ENCODE data around the gene NDNF.

NDNF gene

DNA sequence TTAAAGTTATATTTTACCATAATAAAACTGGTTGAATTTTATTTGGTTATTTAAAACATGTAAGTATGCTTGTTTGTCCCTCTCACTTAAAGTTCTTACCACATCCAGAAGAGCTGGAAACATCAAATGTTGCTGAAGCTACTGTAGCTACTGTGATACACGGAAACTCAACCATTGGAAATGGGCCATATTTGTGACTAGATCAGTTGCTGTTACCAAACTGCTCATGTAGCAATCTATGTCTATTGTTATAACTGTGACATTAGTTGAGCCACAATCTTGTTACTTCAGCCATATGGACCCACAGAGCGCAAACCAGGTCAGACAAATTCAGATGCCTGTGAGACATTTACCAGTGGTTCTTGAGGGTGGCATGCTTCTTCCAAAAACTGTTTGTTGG, 41.6 kb downstream of the NDNF start:
- no peaks in the 10 kb centered on the region for H3F3A ChIP-seq (ENCODE audit: low read depth)
- H3K79me2 ChIP-seq (ENCODE audit: insufficient read depth, low read length): no peaks in the 10 kb centered on the region
- TF ChIP-seq, protein P1, sequence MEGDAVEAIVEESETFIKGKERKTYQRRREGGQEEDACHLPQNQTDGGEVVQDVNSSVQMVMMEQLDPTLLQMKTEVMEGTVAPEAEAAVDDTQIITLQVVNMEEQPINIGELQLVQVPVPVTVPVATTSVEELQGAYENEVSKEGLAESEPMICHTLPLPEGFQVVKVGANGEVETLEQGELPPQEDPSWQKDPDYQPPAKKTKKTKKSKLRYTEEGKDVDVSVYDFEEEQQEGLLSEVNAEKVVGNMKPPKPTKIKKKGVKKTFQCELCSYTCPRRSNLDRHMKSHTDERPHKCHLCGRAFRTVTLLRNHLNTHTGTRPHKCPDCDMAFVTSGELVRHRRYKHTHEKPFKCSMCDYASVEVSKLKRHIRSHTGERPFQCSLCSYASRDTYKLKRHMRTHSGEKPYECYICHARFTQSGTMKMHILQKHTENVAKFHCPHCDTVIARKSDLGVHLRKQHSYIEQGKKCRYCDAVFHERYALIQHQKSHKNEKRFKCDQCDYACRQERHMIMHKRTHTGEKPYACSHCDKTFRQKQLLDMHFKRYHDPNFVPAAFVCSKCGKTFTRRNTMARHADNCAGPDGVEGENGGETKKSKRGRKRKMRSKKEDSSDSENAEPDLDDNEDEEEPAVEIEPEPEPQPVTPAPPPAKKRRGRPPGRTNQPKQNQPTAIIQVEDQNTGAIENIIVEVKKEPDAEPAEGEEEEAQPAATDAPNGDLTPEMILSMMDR (conservative IDR thresholded peaks at IDR 0.05; ENCODE audit: low read length): no peak
- TF ChIP-seq EZH2phosphoT487 (IDR thresholded peaks at IDR 0.05; ENCODE audit: borderline replicate concordance): no peak
- no peak overlapping the region for H3K4me3 ChIP-seq (ENCODE audit: low read length, poor library complexity, severe bottlenecking)
- no peak overlapping the region for H2AFZ ChIP-seq (ENCODE audit: low read length)
- no peaks in the 10 kb centered on the region for H3K27me3 ChIP-seq (ENCODE audit: insufficient read depth, low read length, poor library complexity, severe bottlenecking)
- H3K9ac ChIP-seq (ENCODE audit: low read depth, low read length, poor library complexity, severe bottlenecking): no peak overlapping the region
- no peaks in the 10 kb centered on the region for H3K4me1 ChIP-seq (ENCODE audit: insufficient read depth, low read length, poor library complexity, severe bottlenecking)
- H3K4me2 ChIP-seq (ENCODE audit: low read depth, low read length, poor library complexity, severe bottlenecking): no peak overlapping the region
- H3K9me3 ChIP-seq (ENCODE audit: insufficient read depth, low read depth, low read length): no peaks in the 10 kb centered on the region
- H4K20me1 ChIP-seq (ENCODE audit: insufficient read depth, low read length, poor library complexity, severe bottlenecking): no peaks in the 10 kb centered on the region
- H3K9me2 ChIP-seq (replicated peaks; ENCODE audit: low read depth, low read length): no peaks in the 10 kb centered on the region; the same call in 1 of the 2 replicates
- no peaks in the 10 kb centered on the region for H3K36me3 ChIP-seq (ENCODE audit: insufficient read depth, low read length)

DNA sequence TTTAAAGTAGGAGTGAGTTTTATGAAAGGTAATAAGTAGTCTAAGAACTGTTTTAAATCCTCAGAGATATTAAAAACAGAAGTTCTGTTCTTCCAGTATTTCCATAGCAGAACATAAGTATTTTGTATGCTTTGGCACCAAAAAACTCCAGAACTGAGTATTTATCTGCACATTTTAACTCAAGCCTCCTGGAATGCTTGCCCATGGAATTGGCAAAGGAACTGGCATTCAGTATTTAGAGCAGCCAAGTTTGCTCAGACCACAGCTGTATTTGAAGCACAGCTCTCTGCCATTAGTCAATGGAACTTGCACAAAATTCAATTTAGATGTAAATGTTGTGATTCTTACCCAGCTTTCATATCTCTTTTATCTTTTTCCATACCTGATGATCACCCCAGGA, 42.2 kb downstream of the NDNF start:
- no peaks in the 10 kb centered on the region for H3K9me3 ChIP-seq (ENCODE audit: insufficient read depth, low read depth, low read length)
- no peaks in the 10 kb centered on the region; the same call in 1 of the 2 replicates for H3K9me2 ChIP-seq (replicated peaks; ENCODE audit: low read depth, low read length)
- no peak overlapping the region for H3K4me3 ChIP-seq (ENCODE audit: low read length, poor library complexity, severe bottlenecking)
- no peaks in the 10 kb centered on the region for H3K27me3 ChIP-seq (ENCODE audit: insufficient read depth, low read length, poor library complexity, severe bottlenecking)
- no peak overlapping the region for H3K9ac ChIP-seq (ENCODE audit: low read depth, low read length, poor library complexity, severe bottlenecking)
- no peaks in the 10 kb centered on the region for H3K36me3 ChIP-seq (ENCODE audit: insufficient read depth, low read length)
- no peak overlapping the region for H2AFZ ChIP-seq (ENCODE audit: low read length)
- TF ChIP-seq, protein P1 (conservative IDR thresholded peaks at IDR 0.05; ENCODE audit: low read length): no peak
- TF ChIP-seq EZH2phosphoT487 (IDR thresholded peaks at IDR 0.05; ENCODE audit: borderline replicate concordance): no peak
- no peaks in the 10 kb centered on the region for H4K20me1 ChIP-seq (ENCODE audit: insufficient read depth, low read length, poor library complexity, severe bottlenecking)
- no peaks in the 10 kb centered on the region for H3F3A ChIP-seq (ENCODE audit: low read depth)
- H3K4me2 ChIP-seq (ENCODE audit: low read depth, low read length, poor library complexity, severe bottlenecking): no peak overlapping the region
- H3K4me1 ChIP-seq (ENCODE audit: insufficient read depth, low read length, poor library complexity, severe bottlenecking): no peaks in the 10 kb centered on the region
- H3K79me2 ChIP-seq (ENCODE audit: insufficient read depth, low read length): no peaks in the 10 kb centered on the region

DNA sequence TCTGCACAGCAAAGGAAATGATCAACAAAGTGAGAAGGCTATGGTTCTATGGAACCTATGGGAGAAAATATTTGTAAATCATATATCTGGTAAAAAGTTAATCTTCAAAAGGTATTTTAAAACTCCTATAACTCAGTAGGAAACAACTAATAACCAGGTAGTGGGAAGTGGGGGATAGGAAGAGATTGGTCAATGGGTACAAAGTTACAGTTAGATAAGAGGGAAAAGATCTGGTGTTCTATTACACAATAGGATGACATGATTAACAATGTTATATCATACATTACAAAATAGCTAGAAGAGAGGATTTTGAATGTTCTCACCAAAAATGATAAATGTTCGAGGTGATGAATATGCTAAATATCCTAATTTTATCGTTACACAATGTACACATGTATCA, 46.3 kb downstream of the NDNF start:
- H2AFZ ChIP-seq (ENCODE audit: low read length): no peak overlapping the region
- no peaks in the 10 kb centered on the region for H3K4me1 ChIP-seq (ENCODE audit: insufficient read depth, low read length, poor library complexity, severe bottlenecking)
- no peaks in the 10 kb centered on the region for H3K9me3 ChIP-seq (ENCODE audit: insufficient read depth, low read depth, low read length)
- H3K36me3 ChIP-seq (ENCODE audit: insufficient read depth, low read length): no peaks in the 10 kb centered on the region
- TF ChIP-seq, protein P1 (conservative IDR thresholded peaks at IDR 0.05; ENCODE audit: low read length): no peak
- TF ChIP-seq EZH2phosphoT487 (IDR thresholded peaks at IDR 0.05; ENCODE audit: borderline replicate concordance): no peak
- H3K27me3 ChIP-seq (ENCODE audit: insufficient read depth, low read length, poor library complexity, severe bottlenecking): no peaks in the 10 kb centered on the region
- H3F3A ChIP-seq (ENCODE audit: low read depth): no peaks in the 10 kb centered on the region
- no peaks in the 10 kb centered on the region for H3K79me2 ChIP-seq (ENCODE audit: insufficient read depth, low read length)
- no peaks in the 10 kb centered on the region for H4K20me1 ChIP-seq (ENCODE audit: insufficient read depth, low read length, poor library complexity, severe bottlenecking)
- H3K4me2 ChIP-seq (ENCODE audit: low read depth, low read length, poor library complexity, severe bottlenecking): no peak overlapping the region
- H3K9ac ChIP-seq (ENCODE audit: low read depth, low read length, poor library complexity, severe bottlenecking): no peak overlapping the region
- H3K4me3 ChIP-seq (ENCODE audit: low read length, poor library complexity, severe bottlenecking): no peak overlapping the region
- no peaks in the 10 kb centered on the region for H3K9me2 ChIP-seq (replicated peaks; ENCODE audit: low read depth, low read length)

Data from Loucy (cell line).